Keratinocyte (primary cell): ENCODE measurements around the gene CTXN1.

Source experiments
- CTCF ChIP-seq, 3 experiments: IDR thresholded peaks in 1 of 3; conservative IDR thresholded peaks in 1 of 3; optimal IDR thresholded peaks in 1 of 3; 2 replicates in 2 of 3; 3 replicates in 1 of 3; pipeline versions ENCODE3 to v1.5.1; 2011; ENCODE audit warnings: low read length in 3 of 3, mild to moderate bottlenecking in 3 of 3, moderate library complexity in 2 of 3, control low read depth in 1 of 3, inconsistent platforms in 1 of 3; ENCODE audit not compliant: insufficient read depth in 2 of 3; ENCODE audit errors: extremely low read depth in 1 of 3
- EZH2 ChIP-seq: IDR thresholded peaks from one replicate; pipeline ENCODE4 v1.6.1; 2012; ENCODE audit warnings: inconsistent platforms, mild to moderate bottlenecking, low read length, moderate library complexity

GRCh38 chr19:7953060-7953459 is 27.1 kb upstream of the CTXN1 start:
- TF ChIP-seq CTCF (optimal IDR thresholded peaks at IDR 0.05 in 1 of 3, IDR thresholded peaks at IDR 0.05 in 1 of 3, conservative IDR thresholded peaks at IDR 0.05 in 1 of 3; ENCODE audit: extremely low read depth in 1 of 3, insufficient read depth in 2 of 3, low read length in 3 of 3) (no peak), EZH2 (no peak)
